ENCODE results near the gene SLC6A3.
A peak's percentile ranks its signal among the peaks of the same experiment; 100 is the strongest.

Gene SLC6A3

GRCh38 chr5:1481266-1481958 lies 36.2 kb upstream of the SLC6A3 start:
- no peak for TF ChIP-seq CTCF (IDR thresholded peaks at IDR 0.05)

GRCh38 chr5:1480806-1481205 lies 35.6 kb upstream of the SLC6A3 start:
- no peak for TF ChIP-seq CTCF (IDR thresholded peaks at IDR 0.05)

GRCh38 chr5:1480217-1480616 lies 35.0 kb upstream of the SLC6A3 start:
- TF ChIP-seq CTCF (IDR thresholded peaks at IDR 0.05) = no peak

GRCh38 chr5:1479581-1480188 lies 34.4 kb upstream of the SLC6A3 start:
- TF ChIP-seq CTCF (IDR thresholded peaks at IDR 0.05) = peak; percentile 78

GRCh38 chr5:1479066-1479465 lies 33.8 kb upstream of the SLC6A3 start:
- no peak for TF ChIP-seq CTCF (IDR thresholded peaks at IDR 0.05)

GRCh38 chr5:1478271-1479035 lies 33.2 kb upstream of the SLC6A3 start:
- TF ChIP-seq CTCF (IDR thresholded peaks at IDR 0.05) = no peak

- TF ChIP-seq CTCF (IDR thresholded peaks at IDR 0.05) = no peak
Observed at GRCh38 chr5:1477341-1477740, 32.1 kb upstream of the SLC6A3 start.

All from LNCAP (cell line).